PC-9 (cell line): Measurements from ENCODE around the gene LMTK3. TPM values are rescaled to one million over a fixed set of nuclear protein-coding genes. Genes with fewer than 3 reads are reported as not detected.

Source experiments
- BruUV-seq: library from RNA; stranded (reverse); fragments of 400-500 nt; replicated peaks from 2 replicates; lab custom pipeline; 2021; lab: Mats Ljungman, UMichigan
- CTCF ChIA-PET: fragments of 300-600 bp; sonication (Branson Sonifier 250); formaldehyde crosslinking; loops from one replicate; lab custom pipeline; 2022; ENCODE audit warnings: antibody characterized with exemption; lab: Charles Lee
- POLR2A ChIA-PET: fragments of 300-600 bp; sonication (Branson Sonifier 250); formaldehyde crosslinking; loops from one replicate; lab custom pipeline; 2022; ENCODE audit warnings: antibody characterized with exemption; ENCODE audit not compliant: unreplicated experiment; lab: Charles Lee
- DNase-seq, 2 experiments: peaks; one replicate each; pipeline versions ENCODE4 v3.0.0 to v3.0.0-alpha.2; 2015 to 2022; ENCODE audit warnings: mixed read lengths in 1 of 2
- H2AFZ ChIP-seq: fragments of 200-600 bp; sonication (generic); 2 replicates; pipeline ENCODE4 v1.8.1; 2017; ENCODE audit warnings: antibody characterized with exemption
- H3F3A ChIP-seq: fragments of 200-600 bp; sonication (generic); 2 replicates; pipeline ENCODE4 v1.8.1; 2017; ENCODE audit warnings: antibody characterized with exemption, mild to moderate bottlenecking, low read depth; ENCODE audit not compliant: insufficient read depth
- H3K27ac ChIP-seq: fragments of 200-600 bp; sonication (generic); 2 replicates; pipeline ENCODE4 v1.6.1; 2016; ENCODE audit warnings: mixed run types
- H3K27me3 ChIP-seq: fragments of 200-600 bp; sonication (generic); 2 replicates; pipeline ENCODE4 v1.6.1; 2016; ENCODE audit warnings: low read depth, mixed run types; ENCODE audit not compliant: insufficient read depth
- H3K36me3 ChIP-seq: fragments of 200-600 bp; sonication (generic); 2 replicates; pipeline ENCODE4 v1.6.1; 2016; ENCODE audit warnings: low read depth, mixed run types
- H3K4me1 ChIP-seq: fragments of 200-600 bp; sonication (generic); replicated peaks from 2 replicates; pipeline ENCODE4 v1.6.1; 2016; ENCODE audit warnings: mixed run types; ENCODE audit not compliant: insufficient read depth
- H3K4me2 ChIP-seq: fragments of 200-600 bp; sonication (generic); 2 replicates; pipeline ENCODE4 v1.6.1; 2017; ENCODE audit warnings: mixed run types
- H3K4me3 ChIP-seq: fragments of 200-600 bp; sonication (generic); 2 replicates; pipeline ENCODE4 v1.6.1; 2016; ENCODE audit warnings: mixed run types
- H3K79me2 ChIP-seq: fragments of 200-600 bp; sonication (generic); 2 replicates; pipeline ENCODE4 v1.6.1; 2017; ENCODE audit warnings: low read depth, mixed run types
- H3K9me2 ChIP-seq: fragments of 200-600 bp; sonication (generic); 2 replicates; pipeline ENCODE4 v1.8.1; 2017; ENCODE audit warnings: mild to moderate bottlenecking; ENCODE audit not compliant: insufficient read depth
- H3K9me3 ChIP-seq: fragments of 200-600 bp; sonication (generic); 2 replicates; pipeline ENCODE4 v1.8.1; 2016; ENCODE audit warnings: low read depth; ENCODE audit not compliant: insufficient read depth
- H4K20me1 ChIP-seq: fragments of 200-600 bp; sonication (generic); 2 replicates; pipeline ENCODE4 v1.8.1; 2017; ENCODE audit not compliant: insufficient read depth
- EZH2 ChIP-seq: fragments of 200-600 bp; sonication (generic); IDR thresholded peaks from 2 replicates; pipeline ENCODE4 v1.8.0; 2017; ENCODE audit warnings: antibody characterized with exemption, low read depth
- intact Hi-C: fragments of 100-400 bp; cut with micrococcal nuclease; formaldehyde crosslinking; loops from one replicate; pipeline ENCODE4 v1.10.0; 2022; ENCODE audit not compliant: unreplicated experiment
- total RNA-seq: library from RNA; stranded (reverse); gene quantifications from 2 replicates; pipeline ENCODE4 v1.2.3, GENCODE V29; 2021
- TF ChIP-seq, protein P1 (sequence below): fragments of 200-600 bp; sonication (generic); conservative IDR thresholded peaks from 2 replicates; pipeline ENCODE4 v1.6.1; 2017; ENCODE audit warnings: mixed run types, antibody characterized with exemption, mild to moderate bottlenecking, moderate library complexity

The LMTK3 gene
- total RNA-seq, 1 experiment from 2014 or later = 13.9 TPM

DNA sequence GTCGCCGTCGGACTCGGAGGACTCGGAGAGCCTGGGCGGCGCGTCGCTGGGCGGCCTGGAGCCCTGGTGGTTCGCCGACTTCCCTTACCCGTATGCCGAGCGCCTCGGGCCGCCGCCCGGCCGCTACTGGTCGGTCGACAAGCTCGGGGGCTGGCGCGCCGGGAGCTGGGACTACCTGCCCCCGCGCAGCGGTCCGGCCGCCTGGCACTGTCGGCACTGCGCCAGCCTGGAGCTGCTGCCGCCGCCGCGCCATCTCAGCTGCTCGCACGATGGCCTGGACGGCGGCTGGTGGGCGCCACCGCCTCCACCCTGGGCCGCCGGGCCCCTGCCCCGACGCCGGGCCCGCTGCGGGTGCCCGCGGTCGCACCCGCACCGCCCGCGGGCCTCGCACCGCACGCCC lies 68.4 kb downstream of the LMTK3 start:
- peaks cover 24% of the 10 kb centered on the region for H3K79me2 ChIP-seq

DNA sequence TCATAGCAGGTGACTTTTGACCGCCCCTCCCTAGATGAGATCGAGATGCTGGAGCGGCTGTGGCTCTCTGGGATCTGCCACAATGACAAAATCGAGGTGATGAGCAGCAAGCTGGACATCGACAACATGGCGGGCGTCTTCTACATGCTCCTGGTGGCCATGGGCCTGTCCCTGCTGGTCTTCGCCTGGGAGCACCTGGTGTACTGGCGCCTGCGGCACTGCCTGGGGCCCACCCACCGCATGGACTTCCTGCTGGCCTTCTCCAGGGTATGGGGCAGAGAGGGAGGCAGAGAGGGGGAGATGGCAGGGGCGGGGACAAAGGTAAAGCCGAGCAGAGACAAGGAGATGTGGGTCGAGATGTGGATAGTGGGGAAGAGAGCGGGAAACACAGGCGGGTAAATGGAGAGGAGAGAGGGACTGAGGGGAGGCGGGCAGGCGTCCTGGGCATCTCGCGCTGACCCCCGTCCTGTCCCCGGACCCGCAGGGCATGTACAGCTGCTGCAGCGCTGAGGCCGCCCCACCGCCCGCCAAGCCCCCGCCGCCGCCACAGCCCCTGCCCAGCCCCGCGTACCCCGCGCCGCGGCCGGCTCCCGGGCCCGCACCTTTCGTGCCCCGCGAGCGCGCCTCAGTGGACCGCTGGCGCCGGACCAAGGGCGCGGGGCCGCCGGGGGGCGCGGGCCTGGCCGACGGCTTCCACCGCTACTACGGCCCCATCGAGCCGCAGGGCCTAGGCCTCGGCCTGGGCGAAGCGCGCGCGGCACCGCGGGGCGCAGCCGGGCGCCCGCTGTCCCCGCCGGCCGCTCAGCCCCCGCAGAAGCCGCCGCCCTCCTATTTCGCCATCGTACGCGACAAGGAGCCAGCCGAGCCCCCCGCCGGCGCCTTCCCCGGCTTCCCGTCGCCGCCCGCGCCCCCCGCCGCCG lies 69.3 kb downstream of the LMTK3 start:
- Histone ChIP-seq H3K4me2 (no peak overlapping the region), H3K4me1 (peaks cover 21% of the 10 kb centered on the region; the same call in 1 of the 2 replicates), H3K9me3 (no peaks in the 10 kb centered on the region), H4K20me1 (no peaks in the 10 kb centered on the region), H3K79me2 (peaks cover 15% of the 10 kb centered on the region), H3K9me2 (no peaks in the 10 kb centered on the region), H2AFZ (no peak overlapping the region), H3K36me3 (peaks cover 5% of the 10 kb centered on the region; the same call in 1 of the 2 replicates), H3K27ac (no peak overlapping the region), H3K27me3 (no peaks in the 10 kb centered on the region), H3K4me3 (no peak overlapping the region), H3F3A (peaks cover 39% of the 10 kb centered on the region)
- POLR2A ChIA-PET = no interaction called here
- intact Hi-C loops = no loop called here
- DNase-seq = no peak
- TF ChIP-seq, protein P1, sequence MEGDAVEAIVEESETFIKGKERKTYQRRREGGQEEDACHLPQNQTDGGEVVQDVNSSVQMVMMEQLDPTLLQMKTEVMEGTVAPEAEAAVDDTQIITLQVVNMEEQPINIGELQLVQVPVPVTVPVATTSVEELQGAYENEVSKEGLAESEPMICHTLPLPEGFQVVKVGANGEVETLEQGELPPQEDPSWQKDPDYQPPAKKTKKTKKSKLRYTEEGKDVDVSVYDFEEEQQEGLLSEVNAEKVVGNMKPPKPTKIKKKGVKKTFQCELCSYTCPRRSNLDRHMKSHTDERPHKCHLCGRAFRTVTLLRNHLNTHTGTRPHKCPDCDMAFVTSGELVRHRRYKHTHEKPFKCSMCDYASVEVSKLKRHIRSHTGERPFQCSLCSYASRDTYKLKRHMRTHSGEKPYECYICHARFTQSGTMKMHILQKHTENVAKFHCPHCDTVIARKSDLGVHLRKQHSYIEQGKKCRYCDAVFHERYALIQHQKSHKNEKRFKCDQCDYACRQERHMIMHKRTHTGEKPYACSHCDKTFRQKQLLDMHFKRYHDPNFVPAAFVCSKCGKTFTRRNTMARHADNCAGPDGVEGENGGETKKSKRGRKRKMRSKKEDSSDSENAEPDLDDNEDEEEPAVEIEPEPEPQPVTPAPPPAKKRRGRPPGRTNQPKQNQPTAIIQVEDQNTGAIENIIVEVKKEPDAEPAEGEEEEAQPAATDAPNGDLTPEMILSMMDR = no peak
- TF ChIP-seq EZH2 = no peak
- CTCF ChIA-PET = no interaction called here
- no TSS peak for BruUV-seq

More for the DNA sequence above, 68.4 kb downstream of the LMTK3 start:
- Histone ChIP-seq H3K4me2 (no peak overlapping the region), H3K36me3 (peaks cover 13% of the 10 kb centered on the region), H3K27me3 (no peaks in the 10 kb centered on the region), H3K4me1 (peaks cover 23% of the 10 kb centered on the region; the same call in 1 of the 2 replicates), H3K9me2 (no peaks in the 10 kb centered on the region), H3F3A (peaks cover 35% of the 10 kb centered on the region), H3K4me3 (no peak overlapping the region), H2AFZ (no peak overlapping the region), H3K9me3 (no peaks in the 10 kb centered on the region), H3K27ac (no peak overlapping the region), H4K20me1 (no peaks in the 10 kb centered on the region; the same call in 1 of the 2 replicates)
- ChIA-PET CTCF (interaction anchor here (0.6 to 0.7 kb wide), 2 partner anchors 92 to 478 kb away, joined by 4 to 5 read pairs; no protein-coding TSS in a partner anchor), POLR2A (no interaction called here)
- no peak for TF ChIP-seq EZH2
- TF ChIP-seq, protein P1 = no peak
- no TSS peak for BruUV-seq
- DNase-seq = no peak
- intact Hi-C loops = no loop called here

DNA sequence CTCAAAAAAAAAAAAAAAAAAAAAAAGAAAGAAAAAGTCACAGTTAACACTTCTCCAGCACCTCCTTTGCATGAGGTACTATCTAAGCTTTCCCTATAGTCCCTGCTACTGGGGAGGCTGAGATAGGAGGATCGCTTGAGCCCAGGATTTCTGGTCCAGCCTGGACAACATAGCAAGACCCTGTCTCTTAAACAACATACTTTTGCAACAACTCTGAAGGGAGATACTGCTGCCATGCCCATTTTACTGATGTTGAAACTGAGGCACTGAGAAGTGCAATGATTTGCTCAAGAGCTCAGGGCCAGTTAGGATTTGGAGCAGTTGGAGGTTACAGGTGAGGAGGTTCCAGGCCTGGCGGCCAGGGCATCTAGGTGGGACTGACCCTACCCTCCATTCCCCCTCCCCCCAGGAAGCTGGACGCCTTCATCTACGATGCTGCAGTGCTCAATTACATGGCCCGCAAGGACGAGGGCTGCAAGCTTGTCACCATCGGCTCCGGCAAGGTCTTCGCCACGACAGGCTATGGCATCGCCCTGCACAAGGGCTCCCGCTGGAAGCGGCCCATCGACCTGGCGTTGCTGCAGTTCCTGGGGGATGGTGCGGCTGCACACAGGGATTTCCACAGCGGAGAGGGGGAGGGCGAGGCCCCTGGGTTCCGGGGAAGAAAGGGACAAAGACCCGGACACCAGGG lies 70.1 kb downstream of the LMTK3 start:
- Histone ChIP-seq H3K9me2 (no peaks in the 10 kb centered on the region), H3K27me3 (no peaks in the 10 kb centered on the region), H3K79me2 (peaks cover 6% of the 10 kb centered on the region), H3K36me3 (0 out of 2 replicates have a peak, but pooled peaks cover 3% of the 10 kb centered on the region), H3K9me3 (no peaks in the 10 kb centered on the region), H3K4me3 (no peak overlapping the region), H3K4me1 (peaks cover 13% of the 10 kb centered on the region; the same call in 1 of the 2 replicates), H3K4me2 (no peak overlapping the region), H3K27ac (no peak overlapping the region), H4K20me1 (no peaks in the 10 kb centered on the region; the same call in 1 of the 2 replicates), H2AFZ (no peak overlapping the region), H3F3A (peaks cover 46% of the 10 kb centered on the region)
- TF ChIP-seq, protein P1 = no peak
- TF ChIP-seq EZH2 = no peak
- BruUV-seq = no TSS peak
- ChIA-PET CTCF (interaction anchor here (0.7 kb wide), 1 partner anchor 18 kb away, joined by 9 read pairs; no protein-coding TSS in a partner anchor), POLR2A (no interaction called here)
- intact Hi-C loops = no loop called here
- no peak for DNase-seq
